ENCODE results near the gene GXYLT2. TPM values are rescaled to one million over a fixed set of nuclear protein-coding genes. Genes with fewer than 3 reads are reported as not detected.

The GXYLT2 gene
- total and polyA plus RNA-seq, 2 of the 13 experiments (the other 11 are each of a cell fraction or from before 2014, with no cell fraction given) = 4.3 to 6.9 TPM

GRCh38 chr3:72957297-72957696 lies 69.5 kb downstream of the GXYLT2 start (continued):
- no peak for TF ChIP-seq CHD2 (IDR thresholded peaks at IDR 0.05; ENCODE audit: low read depth, low read length)
- no peak for TF ChIP-seq ARNTL (CRISPR knock-in tag; IDR thresholded peaks at IDR 0.05)
- peak; percentile 63 for TF ChIP-seq ZNF281 (CRISPR knock-in tag; IDR thresholded peaks at IDR 0.05; ENCODE audit: borderline replicate concordance)
- TF ChIP-seq TFDP2 (CRISPR knock-in tag; IDR thresholded peaks at IDR 0.05) = no peak
- TF ChIP-seq TCF12 (IDR thresholded peaks at IDR 0.05) = no peak
- no peak for TF ChIP-seq TCF12 (CRISPR knock-in tag; IDR thresholded peaks at IDR 0.05)
- no peak for TF ChIP-seq GABPB1 (CRISPR knock-in tag; IDR thresholded peaks at IDR 0.05)
- no peak for TF ChIP-seq ZSCAN22 (CRISPR knock-in tag; IDR thresholded peaks at IDR 0.05)
- no peak for TF ChIP-seq TBP (CRISPR knock-in tag; IDR thresholded peaks at IDR 0.05)
- peak; percentile 55; the same call in 1 of the 2 replicates for TF ChIP-seq ZNF331 (CRISPR knock-in tag; IDR thresholded peaks at IDR 0.05)
- no peak for TF ChIP-seq ZNF562 (CRISPR knock-in tag; IDR thresholded peaks at IDR 0.05; ENCODE audit: borderline replicate concordance)
- TF ChIP-seq AHR (CRISPR knock-in tag; IDR thresholded peaks at IDR 0.05) = no peak
- no peak for TF ChIP-seq SMYD3 (CRISPR knock-in tag; IDR thresholded peaks at IDR 0.05)
- no peak for TF ChIP-seq ZNF549 (CRISPR knock-in tag; IDR thresholded peaks at IDR 0.05)
- no peak for TF ChIP-seq ZBTB37 (CRISPR knock-in tag; IDR thresholded peaks at IDR 0.05)
- TF ChIP-seq NFKB2 (CRISPR knock-in tag; IDR thresholded peaks at IDR 0.05; ENCODE audit: borderline replicate concordance) = no peak
- TF ChIP-seq CEBPZ (IDR thresholded peaks at IDR 0.05; ENCODE audit: low read length) = no peak
- TF ChIP-seq ZFP36L1 (CRISPR knock-in tag; IDR thresholded peaks at IDR 0.05) = 0 out of 2 replicates have a peak, but pooled peaks have one; percentile 38
- TF ChIP-seq ZNF44 (CRISPR knock-in tag; IDR thresholded peaks at IDR 0.05) = no peak
- TF ChIP-seq ZNF546 (CRISPR knock-in tag; conservative IDR thresholded peaks at IDR 0.05) = no peak
- TF ChIP-seq TERF1 (CRISPR knock-in tag; IDR thresholded peaks at IDR 0.05) = no peak
- TF ChIP-seq MXD4 (CRISPR knock-in tag; IDR thresholded peaks at IDR 0.05) = no peak
- TF ChIP-seq ZNF225 (CRISPR knock-in tag; IDR thresholded peaks at IDR 0.05) = no peak

Measured in HepG2 (cell line).